H1 (cell line): ENCODE results near the gene MMP8.

ENCODE experiments used
- BRCA1 ChIP-seq: IDR thresholded peaks from 2 replicates; pipeline ENCODE4 v1.6.1; 2012; ENCODE audit warnings: low read depth, low read length, improper control_type of control experiment
- EZH2 ChIP-seq: fragments of 200-600 bp; sonication (generic); IDR thresholded peaks from 2 replicates; pipeline ENCODE4 v1.7.1; 2012; ENCODE audit warnings: low read depth, mild to moderate bottlenecking, moderate library complexity, low read length, inconsistent platforms; ENCODE audit not compliant: severe bottlenecking
- RBBP5 ChIP-seq: IDR thresholded peaks from 2 replicates; pipeline ENCODE4 v1.7.1; 2012; ENCODE audit warnings: low read depth, mild to moderate bottlenecking, inconsistent platforms, low read length, moderate library complexity, borderline replicate concordance
- YY1 ChIP-seq: IDR thresholded peaks from 2 replicates; pipeline ENCODE4 v1.6.1; 2011; ENCODE audit warnings: low read depth, mild to moderate bottlenecking, low read length

DNA sequence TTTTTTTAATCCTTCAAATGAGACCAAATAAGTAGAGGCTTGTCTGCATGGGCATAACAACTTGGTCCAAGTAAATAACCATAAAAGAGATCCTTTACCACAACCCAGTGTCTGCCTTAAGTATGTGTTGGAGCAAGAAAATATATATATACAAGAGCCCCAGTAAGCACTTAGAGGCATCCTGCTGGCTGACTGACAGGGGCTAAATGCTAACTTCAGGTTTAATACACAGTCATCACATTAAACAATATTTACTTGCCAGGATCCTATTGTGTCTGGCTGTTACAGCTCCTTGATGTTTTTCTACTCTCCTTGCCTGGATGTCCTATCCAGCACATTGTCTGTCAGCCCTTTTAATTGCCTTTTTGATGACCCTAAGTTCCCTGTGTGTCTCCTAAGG is 62.1 kb downstream of the MMP8 start:
- TF ChIP-seq RBBP5, result no peak
- TF ChIP-seq BRCA1, result no peak
- no peak for TF ChIP-seq YY1
- no peak for TF ChIP-seq EZH2
